HG02588 (cell line): Measurements from ENCODE around the gene SWAP70.

Experiments used
- ATAC-seq: cut with Tn5 transposase; IDR thresholded peaks from one replicate; pipeline ENCODE4 v1.9.1; 2021; ENCODE audit warnings: mild to moderate bottlenecking, moderate library complexity; ENCODE audit not compliant: unreplicated experiment

SWAP70 gene

GRCh38 chr11:9747828-9748227, 84.0 kb downstream of the SWAP70 start:
- ATAC-seq = no peak

GRCh38 chr11:9748361-9748970, 84.6 kb downstream of the SWAP70 start:
- ATAC-seq = peak; percentile 78

- no peak for ATAC-seq
Observed at GRCh38 chr11:9750551-9750950, 86.7 kb downstream of the SWAP70 start.

- no peak for ATAC-seq
Observed at GRCh38 chr11:9752091-9752490, 88.2 kb downstream of the SWAP70 start.

- no peak for ATAC-seq
Observed at GRCh38 chr11:9753021-9753420, 89.1 kb downstream of the SWAP70 start.

GRCh38 chr11:9754010-9754471, 90.2 kb downstream of the SWAP70 start:
- ATAC-seq = no peak

GRCh38 chr11:9755561-9756185, 91.8 kb downstream of the SWAP70 start:
- no peak for ATAC-seq

- no peak for ATAC-seq
Observed at GRCh38 chr11:9756461-9756860, 92.6 kb downstream of the SWAP70 start.

GRCh38 chr11:9756878-9757277, 93.0 kb downstream of the SWAP70 start:
- no peak for ATAC-seq

- ATAC-seq = peak; percentile 52
Observed at GRCh38 chr11:9757809-9758636, 94.1 kb downstream of the SWAP70 start.

- peak; percentile 27 for ATAC-seq
Observed at GRCh38 chr11:9758637-9759518, 95.0 kb downstream of the SWAP70 start.

- peak; percentile 44 for ATAC-seq
Observed at GRCh38 chr11:9759519-9760192, 95.8 kb downstream of the SWAP70 start.

- no peak for ATAC-seq
Observed at GRCh38 chr11:9760193-9760575, 96.3 kb downstream of the SWAP70 start.

- ATAC-seq = no peak
Observed at GRCh38 chr11:9761441-9761945, 97.6 kb downstream of the SWAP70 start.

GRCh38 chr11:9762531-9762930, 98.7 kb downstream of the SWAP70 start:
- no peak for ATAC-seq

GRCh38 chr11:9763301-9763700, 99.4 kb downstream of the SWAP70 start:
- no peak for ATAC-seq

- no peak for ATAC-seq
Observed at GRCh38 chr11:9765320-9766101, 101.6 kb downstream of the SWAP70 start.

GRCh38 chr11:9769621-9770020, 105.7 kb downstream of the SWAP70 start:
- ATAC-seq = no peak

GRCh38 chr11:9771071-9771511, 107.2 kb downstream of the SWAP70 start:
- no peak for ATAC-seq
